ENCODE measurements around the gene YTHDC2.

GRCh38 chr5:113493446-113493845, 20.0 kb upstream of the YTHDC2 start:
- TF ChIP-seq POLR2AphosphoS5 (IDR thresholded peaks at IDR 0.05; ENCODE audit: borderline replicate concordance, low read depth, low read length) (no peak), EZH2 (IDR thresholded peaks at IDR 0.05) (no peak), FOXP2 (optimal IDR thresholded peaks at IDR 0.05; ENCODE audit: control extremely low read depth, extremely low read length, insufficient read depth) (no peak)
